Measurements from ENCODE around the gene TMBIM6.

TMBIM6 gene, protein sequence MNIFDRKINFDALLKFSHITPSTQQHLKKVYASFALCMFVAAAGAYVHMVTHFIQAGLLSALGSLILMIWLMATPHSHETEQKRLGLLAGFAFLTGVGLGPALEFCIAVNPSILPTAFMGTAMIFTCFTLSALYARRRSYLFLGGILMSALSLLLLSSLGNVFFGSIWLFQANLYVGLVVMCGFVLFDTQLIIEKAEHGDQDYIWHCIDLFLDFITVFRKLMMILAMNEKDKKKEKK

GRCh38 chr12:49740930-49741881 lies at the start of gene TMBIM6:
TSS of gene TMBIM6 (plus strand) at chr12:49741557. CDS start at chr12:49752494, 10,937 bp downstream.
- H3K4me1 ChIP-seq (ENCODE audit: control insufficient read depth, low read depth, low read length): peaks cover 4% of the 10 kb centered on the region
- H3K9ac ChIP-seq (ENCODE audit: low read length): peak within 1 kb of the TSS; percentile 88
- H3K27me3 ChIP-seq (ENCODE audit: control insufficient read depth, insufficient read depth, low read length): no peaks in the 10 kb centered on the region
- no peaks in the 10 kb centered on the region for H3K36me3 ChIP-seq (ENCODE audit: control insufficient read depth, low read depth, low read length)
- peak within 1 kb of the TSS; percentile 79 for H3K27ac ChIP-seq (ENCODE audit: low read length)
- H3K9me3 ChIP-seq (ENCODE audit: control insufficient read depth, low read depth, low read length): no peaks in the 10 kb centered on the region
- H3K4me3 ChIP-seq (ENCODE audit: low read length): peak within 1 kb of the TSS; percentile 94

- Histone ChIP-seq H3K9ac (ENCODE audit: low read length) (no peak overlapping the region), H3K4me3 (ENCODE audit: low read length) (no peak overlapping the region), H3K4me1 (ENCODE audit: control insufficient read depth, low read depth, low read length) (peaks cover 28% of the 10 kb centered on the region), H3K27me3 (ENCODE audit: control insufficient read depth, insufficient read depth, low read length) (no peaks in the 10 kb centered on the region), H3K9me3 (ENCODE audit: control insufficient read depth, low read depth, low read length) (no peaks in the 10 kb centered on the region), H3K27ac (ENCODE audit: low read length) (no peak overlapping the region), H3K36me3 (ENCODE audit: control insufficient read depth, low read depth, low read length) (no peaks in the 10 kb centered on the region)
Observed at GRCh38 chr12:49692851-49693250, 48.5 kb upstream of the TMBIM6 start.

- H3K27me3 ChIP-seq (ENCODE audit: control insufficient read depth, insufficient read depth, low read length): no peaks in the 10 kb centered on the region
- H3K4me1 ChIP-seq (ENCODE audit: control insufficient read depth, low read depth, low read length): peaks cover 34% of the 10 kb centered on the region
Observed at GRCh38 chr12:49693931-49694444, 47.4 kb upstream of the TMBIM6 start.

DNA sequence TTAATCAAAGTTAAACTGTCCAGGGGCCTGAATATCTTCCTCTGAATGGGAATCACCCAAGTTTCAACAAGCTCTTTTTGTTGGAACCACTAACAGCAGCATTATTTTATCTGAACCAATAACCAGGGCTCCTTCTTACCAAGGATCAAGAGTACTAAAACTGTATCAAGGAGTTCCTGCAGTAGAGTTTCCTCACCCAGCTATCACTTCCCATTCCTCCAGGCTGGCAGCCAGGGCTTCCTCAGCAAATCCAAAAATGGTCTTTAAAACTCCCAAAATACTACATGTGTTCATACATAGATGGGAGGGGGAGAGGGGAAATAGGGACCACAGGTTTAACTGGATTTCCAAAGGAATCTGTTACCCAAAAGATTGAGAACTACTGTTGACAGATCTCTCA lies 44.6 kb upstream of the TMBIM6 start:
- Histone ChIP-seq H3K36me3 (ENCODE audit: control insufficient read depth, low read depth, low read length) (no peaks in the 10 kb centered on the region), H3K27me3 (ENCODE audit: control insufficient read depth, insufficient read depth, low read length) (no peaks in the 10 kb centered on the region), H3K27ac (ENCODE audit: low read length) (no peak overlapping the region), H3K9me3 (ENCODE audit: control insufficient read depth, low read depth, low read length) (no peaks in the 10 kb centered on the region), H3K4me3 (ENCODE audit: low read length) (no peak overlapping the region), H3K9ac (ENCODE audit: low read length) (no peak overlapping the region), H3K4me1 (ENCODE audit: control insufficient read depth, low read depth, low read length) (peaks cover 44% of the 10 kb centered on the region)

More at GRCh38 chr12:49693931-49694444, 47.4 kb upstream of the TMBIM6 start:
- H3K27ac ChIP-seq (ENCODE audit: low read length): no peak overlapping the region
- no peaks in the 10 kb centered on the region for H3K9me3 ChIP-seq (ENCODE audit: control insufficient read depth, low read depth, low read length)
- H3K4me3 ChIP-seq (ENCODE audit: low read length): no peak overlapping the region
- no peaks in the 10 kb centered on the region for H3K36me3 ChIP-seq (ENCODE audit: control insufficient read depth, low read depth, low read length)
- no peak overlapping the region for H3K9ac ChIP-seq (ENCODE audit: low read length)

DNA sequence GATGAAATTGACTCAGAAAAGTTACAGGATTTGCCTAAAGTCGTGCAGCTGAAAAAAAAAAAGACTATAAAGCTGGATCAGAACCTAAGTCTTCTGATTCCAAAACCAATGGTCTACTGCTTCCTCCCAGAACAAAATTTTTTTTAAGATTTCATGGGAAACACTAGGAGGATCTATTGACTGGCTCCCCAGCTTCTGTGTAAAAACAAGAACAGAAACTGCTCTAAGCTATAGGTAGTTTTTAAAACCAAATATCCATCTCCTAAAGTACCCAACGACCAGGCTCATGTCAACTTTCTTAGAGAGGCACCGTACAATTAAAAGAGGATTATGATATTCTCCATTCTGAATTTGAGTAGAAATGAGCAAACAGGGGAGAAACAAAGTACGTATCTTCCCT lies 43.5 kb upstream of the TMBIM6 start:
- Histone ChIP-seq H3K36me3 (ENCODE audit: control insufficient read depth, low read depth, low read length) (no peaks in the 10 kb centered on the region), H3K27ac (ENCODE audit: low read length) (peak overlapping the region; percentile 59), H3K9me3 (ENCODE audit: control insufficient read depth, low read depth, low read length) (no peaks in the 10 kb centered on the region), H3K4me3 (ENCODE audit: low read length) (peak overlapping the region; percentile 47), H3K27me3 (ENCODE audit: control insufficient read depth, insufficient read depth, low read length) (no peaks in the 10 kb centered on the region), H3K4me1 (ENCODE audit: control insufficient read depth, low read depth, low read length) (peaks cover 48% of the 10 kb centered on the region), H3K9ac (ENCODE audit: low read length) (peak overlapping the region; percentile 37)

- H3K9me3 ChIP-seq (ENCODE audit: control insufficient read depth, low read depth, low read length): no peaks in the 10 kb centered on the region
- no peaks in the 10 kb centered on the region for H3K27me3 ChIP-seq (ENCODE audit: control insufficient read depth, insufficient read depth, low read length)
- H3K36me3 ChIP-seq (ENCODE audit: control insufficient read depth, low read depth, low read length): no peaks in the 10 kb centered on the region
- H3K4me1 ChIP-seq (ENCODE audit: control insufficient read depth, low read depth, low read length): peaks cover 49% of the 10 kb centered on the region
- H3K4me3 ChIP-seq (ENCODE audit: low read length): peak overlapping the region; percentile 47
- peak overlapping the region; percentile 37 for H3K9ac ChIP-seq (ENCODE audit: low read length)
- peak overlapping the region; percentile 59 for H3K27ac ChIP-seq (ENCODE audit: low read length)
Observed at GRCh38 chr12:49698619-49699545, 42.5 kb upstream of the TMBIM6 start.

DNA sequence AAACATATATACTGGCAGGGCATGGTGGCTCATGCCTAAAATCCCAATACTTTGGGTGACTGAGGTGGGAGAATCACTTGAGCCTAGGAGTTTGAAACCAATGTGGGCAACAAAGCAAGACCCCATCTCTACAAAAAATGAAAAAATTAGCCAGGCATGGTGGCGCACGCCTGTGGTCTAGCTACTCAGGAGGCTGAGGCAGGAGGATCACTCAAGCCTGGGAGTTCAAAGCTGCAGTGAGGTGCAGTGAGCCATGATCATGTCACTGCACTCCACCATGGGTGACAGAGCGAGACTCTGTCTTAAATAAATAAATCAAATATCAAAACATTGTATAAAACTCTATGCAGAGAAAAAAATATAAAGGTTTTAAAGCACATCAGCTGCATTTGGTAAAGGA lies 39.3 kb upstream of the TMBIM6 start:
- no peaks in the 10 kb centered on the region for H3K9me3 ChIP-seq (ENCODE audit: control insufficient read depth, low read depth, low read length)
- H3K4me1 ChIP-seq (ENCODE audit: control insufficient read depth, low read depth, low read length): peaks cover 50% of the 10 kb centered on the region
- no peaks in the 10 kb centered on the region for H3K36me3 ChIP-seq (ENCODE audit: control insufficient read depth, low read depth, low read length)
- H3K4me3 ChIP-seq (ENCODE audit: low read length): no peak overlapping the region
- H3K27ac ChIP-seq (ENCODE audit: low read length): no peak overlapping the region
- no peak overlapping the region for H3K9ac ChIP-seq (ENCODE audit: low read length)
- H3K27me3 ChIP-seq (ENCODE audit: control insufficient read depth, insufficient read depth, low read length): peaks cover 5% of the 10 kb centered on the region

DNA sequence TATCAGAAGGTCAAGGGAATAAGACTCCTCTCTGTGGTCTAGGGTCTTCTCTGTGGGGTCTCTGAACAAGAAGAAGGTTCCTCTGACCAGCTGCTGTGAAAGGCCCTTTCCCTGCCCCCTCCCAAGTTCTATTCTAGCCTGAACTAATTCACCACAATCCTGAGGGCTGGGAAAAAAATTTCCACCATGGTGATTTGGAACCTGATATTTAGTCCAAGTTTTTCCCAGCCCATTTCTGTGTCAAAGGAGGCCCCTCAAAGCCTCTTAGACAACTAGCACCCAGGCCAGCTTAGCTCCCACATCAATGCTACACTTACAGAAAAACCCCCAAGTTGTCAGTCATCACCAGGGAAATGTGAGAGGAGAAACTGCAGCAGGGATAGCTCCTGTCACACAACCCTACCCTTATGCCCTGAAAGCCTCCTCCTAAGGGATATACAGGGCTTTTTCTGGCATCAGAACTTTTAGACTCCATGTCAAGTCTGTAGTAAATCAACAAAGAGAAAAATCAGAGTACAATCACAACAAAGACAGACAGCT lies 38.6 kb upstream of the TMBIM6 start:
- no peak overlapping the region for H3K9ac ChIP-seq (ENCODE audit: low read length)
- peaks cover 43% of the 10 kb centered on the region for H3K4me1 ChIP-seq (ENCODE audit: control insufficient read depth, low read depth, low read length)
- H3K4me3 ChIP-seq (ENCODE audit: low read length): no peak overlapping the region
- no peak overlapping the region for H3K27ac ChIP-seq (ENCODE audit: low read length)
- H3K36me3 ChIP-seq (ENCODE audit: control insufficient read depth, low read depth, low read length): no peaks in the 10 kb centered on the region
- H3K27me3 ChIP-seq (ENCODE audit: control insufficient read depth, insufficient read depth, low read length): peaks cover 8% of the 10 kb centered on the region
- H3K9me3 ChIP-seq (ENCODE audit: control insufficient read depth, low read depth, low read length): no peaks in the 10 kb centered on the region

GRCh38 chr12:49703647-49704137 lies 37.7 kb upstream of the TMBIM6 start:
- Histone ChIP-seq H3K27me3 (ENCODE audit: control insufficient read depth, insufficient read depth, low read length) (peaks cover 17% of the 10 kb centered on the region), H3K27ac (ENCODE audit: low read length) (no peak overlapping the region), H3K36me3 (ENCODE audit: control insufficient read depth, low read depth, low read length) (no peaks in the 10 kb centered on the region), H3K9me3 (ENCODE audit: control insufficient read depth, low read depth, low read length) (no peaks in the 10 kb centered on the region), H3K4me3 (ENCODE audit: low read length) (no peak overlapping the region), H3K9ac (ENCODE audit: low read length) (no peak overlapping the region), H3K4me1 (ENCODE audit: control insufficient read depth, low read depth, low read length) (peaks cover 34% of the 10 kb centered on the region)

- Histone ChIP-seq H3K9ac (ENCODE audit: low read length) (peak overlapping the region; percentile 70), H3K27ac (ENCODE audit: low read length) (no peak overlapping the region)
Observed at GRCh38 chr12:49705479-49706134, 35.8 kb upstream of the TMBIM6 start.

More at GRCh38 chr12:49705479-49706134, 35.8 kb upstream of the TMBIM6 start:
- Histone ChIP-seq H3K4me1 (ENCODE audit: control insufficient read depth, low read depth, low read length) (peaks cover 22% of the 10 kb centered on the region), H3K36me3 (ENCODE audit: control insufficient read depth, low read depth, low read length) (no peaks in the 10 kb centered on the region), H3K9me3 (ENCODE audit: control insufficient read depth, low read depth, low read length) (no peaks in the 10 kb centered on the region), H3K4me3 (ENCODE audit: low read length) (peak overlapping the region; percentile 83), H3K27me3 (ENCODE audit: control insufficient read depth, insufficient read depth, low read length) (peaks cover 32% of the 10 kb centered on the region)

Measured in iPS-18a (cell line).